ENCODE measurements around the gene ARID5B. TPM values are rescaled to one million over a fixed set of nuclear protein-coding genes. Genes with fewer than 3 reads are reported as not detected.

Gene ARID5B
- total and polyA plus RNA-seq, 2 experiments from 2014 or later: 53.2 to 55.0 TPM

- H3K79me2 ChIP-seq: peaks cover 87% of the 10 kb centered on the region
- 63% methylated on average over 2 of the region's 2 CpGs for WGBS (ENCODE audit: low lambda C conversion rate, missing lambda C conversion rate)
Observed at GRCh38 chr10:61987951-61988379, 86.5 kb downstream of the ARID5B start.

GRCh38 chr10:61989995-61990760, 88.7 kb downstream of the ARID5B start:
- Histone ChIP-seq H3K36me3 (replicated peaks; ENCODE audit: insufficient read depth, low read depth) (no peaks in the 10 kb centered on the region), H3K4me3 (no peak overlapping the region), H3K4me1 (ENCODE audit: insufficient read depth) (peaks cover 37% of the 10 kb centered on the region), H4K20me1 (ENCODE audit: insufficient read depth, poor library complexity, severe bottlenecking) (no peaks in the 10 kb centered on the region), H3K9me3 (ENCODE audit: low read depth) (no peaks in the 10 kb centered on the region), H3K27me3 (no peaks in the 10 kb centered on the region), H3K9me2 (replicated peaks; ENCODE audit: insufficient read depth) (no peaks in the 10 kb centered on the region), H3K4me2 (no peak overlapping the region), H3K79me2 (peaks cover 88% of the 10 kb centered on the region), H3K27ac (no peak overlapping the region), H2AFZ (no peak overlapping the region)
- WGBS (ENCODE audit: low lambda C conversion rate, missing lambda C conversion rate): 84% methylated on average over 4 of the region's 4 CpGs
- DNase-seq (ENCODE audit: low spot score): no peak
- TF ChIP-seq EZH2 (IDR thresholded peaks at IDR 0.05; ENCODE audit: borderline replicate concordance): no peak
- TF ChIP-seq CTCF (IDR thresholded peaks at IDR 0.05; ENCODE audit: poor library complexity): no peak
- TF ChIP-seq EZH2phosphoT487 (IDR thresholded peaks at IDR 0.05; ENCODE audit: low read depth, severe bottlenecking, unreplicated experiment): no peak

More at GRCh38 chr10:61987951-61988379, 86.5 kb downstream of the ARID5B start:
- no peak for DNase-seq (ENCODE audit: low spot score)
- Histone ChIP-seq H3K27me3 (no peaks in the 10 kb centered on the region), H3K27ac (peak overlapping the region; percentile 33), H3K9me2 (replicated peaks; ENCODE audit: insufficient read depth) (no peaks in the 10 kb centered on the region), H3K36me3 (replicated peaks; ENCODE audit: insufficient read depth, low read depth) (no peaks in the 10 kb centered on the region), H3K4me2 (peak overlapping the region; percentile 42), H3K4me1 (ENCODE audit: insufficient read depth) (peaks cover 17% of the 10 kb centered on the region), H4K20me1 (ENCODE audit: insufficient read depth, poor library complexity, severe bottlenecking) (no peaks in the 10 kb centered on the region), H3K4me3 (no peak overlapping the region), H2AFZ (no peak overlapping the region), H3K9me3 (ENCODE audit: low read depth) (no peaks in the 10 kb centered on the region)
- TF ChIP-seq EZH2phosphoT487 (IDR thresholded peaks at IDR 0.05; ENCODE audit: low read depth, severe bottlenecking, unreplicated experiment): no peak
- TF ChIP-seq CTCF (IDR thresholded peaks at IDR 0.05; ENCODE audit: poor library complexity): no peak
- TF ChIP-seq EZH2 (IDR thresholded peaks at IDR 0.05; ENCODE audit: borderline replicate concordance): no peak

GRCh38 chr10:61990761-61991135, 89.2 kb downstream of the ARID5B start:
- no peak overlapping the region for H2AFZ ChIP-seq
- DNase-seq (ENCODE audit: low spot score): no peak
- H3K4me3 ChIP-seq: no peak overlapping the region
- no peaks in the 10 kb centered on the region for H3K27me3 ChIP-seq
- peaks cover 88% of the 10 kb centered on the region for H3K79me2 ChIP-seq
- no peaks in the 10 kb centered on the region for H4K20me1 ChIP-seq (ENCODE audit: insufficient read depth, poor library complexity, severe bottlenecking)
- no peaks in the 10 kb centered on the region for H3K9me3 ChIP-seq (ENCODE audit: low read depth)
- no peak overlapping the region for H3K4me2 ChIP-seq
- no peaks in the 10 kb centered on the region for H3K36me3 ChIP-seq (replicated peaks; ENCODE audit: insufficient read depth, low read depth)
- TF ChIP-seq EZH2phosphoT487 (IDR thresholded peaks at IDR 0.05; ENCODE audit: low read depth, severe bottlenecking, unreplicated experiment) (no peak), EZH2 (IDR thresholded peaks at IDR 0.05; ENCODE audit: borderline replicate concordance) (no peak), CTCF (IDR thresholded peaks at IDR 0.05; ENCODE audit: poor library complexity) (no peak)
- peaks cover 42% of the 10 kb centered on the region for H3K4me1 ChIP-seq (ENCODE audit: insufficient read depth)
- no peak overlapping the region for H3K27ac ChIP-seq
- H3K9me2 ChIP-seq (replicated peaks; ENCODE audit: insufficient read depth): no peaks in the 10 kb centered on the region
- 86% methylated on average over 1 of the region's 1 CpG for WGBS (ENCODE audit: low lambda C conversion rate, missing lambda C conversion rate)
